ENCODE data around the gene ZNF813.

Gene ZNF813

DNA sequence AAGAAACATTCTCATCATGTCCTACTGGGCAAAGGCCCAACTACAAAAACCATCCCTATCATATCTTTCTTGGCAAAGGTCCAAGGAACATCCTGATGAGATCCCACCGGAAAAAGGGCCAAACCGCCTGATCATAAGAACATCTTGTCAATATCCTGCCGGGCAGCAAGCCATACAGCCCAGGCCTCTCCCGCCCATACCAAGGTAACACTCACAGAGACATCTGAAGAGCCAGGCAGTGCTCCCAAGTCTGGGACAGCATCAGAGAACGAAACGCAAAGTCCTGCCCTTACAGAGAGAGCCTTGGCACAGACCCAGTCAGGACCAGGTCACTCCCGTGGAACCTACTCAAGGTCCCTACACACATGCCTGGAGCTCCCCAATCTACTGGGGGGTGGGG is 51.9 kb downstream of the ZNF813 start:
- ChIA-PET CTCF (interaction anchor here (0.6 kb wide), 1 partner anchor 183 kb away, joined by 4 read pairs; no protein-coding TSS in a partner anchor), POLR2A (no interaction called here)
- H3K4me3 ChIP-seq (ENCODE audit: low read depth, low read length): no peak overlapping the region
- no peaks in the 10 kb centered on the region for H3K9me3 ChIP-seq (ENCODE audit: control insufficient read depth, insufficient read depth, low read depth, low read length)
- no peak overlapping the region for H3K27ac ChIP-seq (ENCODE audit: extremely low read depth, low read depth, low read length)
- TF ChIP-seq, protein P1, sequence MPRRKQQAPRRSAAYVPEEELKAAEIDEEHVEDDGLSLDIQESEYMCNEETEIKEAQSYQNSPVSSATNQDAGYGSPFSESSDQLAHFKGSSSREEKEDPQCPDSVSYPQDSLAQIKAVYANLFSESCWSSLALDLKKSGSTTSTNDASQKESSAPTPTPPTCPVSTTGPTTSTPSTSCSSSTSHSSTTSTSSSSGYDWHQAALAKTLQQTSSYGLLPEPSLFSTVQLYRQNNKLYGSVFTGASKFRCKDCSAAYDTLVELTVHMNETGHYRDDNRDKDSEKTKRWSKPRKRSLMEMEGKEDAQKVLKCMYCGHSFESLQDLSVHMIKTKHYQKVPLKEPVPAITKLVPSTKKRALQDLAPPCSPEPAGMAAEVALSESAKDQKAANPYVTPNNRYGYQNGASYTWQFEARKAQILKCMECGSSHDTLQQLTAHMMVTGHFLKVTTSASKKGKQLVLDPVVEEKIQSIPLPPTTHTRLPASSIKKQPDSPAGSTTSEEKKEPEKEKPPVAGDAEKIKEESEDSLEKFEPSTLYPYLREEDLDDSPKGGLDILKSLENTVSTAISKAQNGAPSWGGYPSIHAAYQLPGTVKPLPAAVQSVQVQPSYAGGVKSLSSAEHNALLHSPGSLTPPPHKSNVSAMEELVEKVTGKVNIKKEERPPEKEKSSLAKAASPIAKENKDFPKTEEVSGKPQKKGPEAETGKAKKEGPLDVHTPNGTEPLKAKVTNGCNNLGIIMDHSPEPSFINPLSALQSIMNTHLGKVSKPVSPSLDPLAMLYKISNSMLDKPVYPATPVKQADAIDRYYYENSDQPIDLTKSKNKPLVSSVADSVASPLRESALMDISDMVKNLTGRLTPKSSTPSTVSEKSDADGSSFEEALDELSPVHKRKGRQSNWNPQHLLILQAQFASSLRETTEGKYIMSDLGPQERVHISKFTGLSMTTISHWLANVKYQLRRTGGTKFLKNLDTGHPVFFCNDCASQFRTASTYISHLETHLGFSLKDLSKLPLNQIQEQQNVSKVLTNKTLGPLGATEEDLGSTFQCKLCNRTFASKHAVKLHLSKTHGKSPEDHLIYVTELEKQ (tag by site-specific recombination; IDR thresholded peaks at IDR 0.05; ENCODE audit: borderline replicate concordance): no peak
- TF ChIP-seq ZNF623 (tag by site-specific recombination; IDR thresholded peaks at IDR 0.05) (no peak), SETDB1 (IDR thresholded peaks at IDR 0.05; ENCODE audit: insufficient read length, low read length) (no peak), ZNF596 (tag by site-specific recombination; IDR thresholded peaks at IDR 0.05) (no peak), ZNF830 (tag by site-specific recombination; IDR thresholded peaks at IDR 0.05; ENCODE audit: low read depth) (no peak)
- TF ChIP-seq, protein P2, sequence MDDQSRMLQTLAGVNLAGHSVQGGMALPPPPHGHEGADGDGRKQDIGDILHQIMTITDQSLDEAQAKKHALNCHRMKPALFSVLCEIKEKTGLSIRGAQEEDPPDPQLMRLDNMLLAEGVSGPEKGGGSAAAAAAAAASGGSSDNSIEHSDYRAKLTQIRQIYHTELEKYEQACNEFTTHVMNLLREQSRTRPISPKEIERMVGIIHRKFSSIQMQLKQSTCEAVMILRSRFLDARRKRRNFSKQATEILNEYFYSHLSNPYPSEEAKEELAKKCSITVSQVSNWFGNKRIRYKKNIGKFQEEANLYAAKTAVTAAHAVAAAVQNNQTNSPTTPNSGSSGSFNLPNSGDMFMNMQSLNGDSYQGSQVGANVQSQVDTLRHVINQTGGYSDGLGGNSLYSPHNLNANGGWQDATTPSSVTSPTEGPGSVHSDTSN (CRISPR knock-in tag; IDR thresholded peaks at IDR 0.05): no peak
- H3K4me1 ChIP-seq (ENCODE audit: control insufficient read depth, insufficient read depth, low read length): no peaks in the 10 kb centered on the region
- peaks cover 8 to 14% of the 10 kb centered on the region in 2 experiments for H3K36me3 ChIP-seq (ENCODE audit: control insufficient read depth in 2 of 2, insufficient read depth in 1 of 2, low read length in 2 of 2)

DNA sequence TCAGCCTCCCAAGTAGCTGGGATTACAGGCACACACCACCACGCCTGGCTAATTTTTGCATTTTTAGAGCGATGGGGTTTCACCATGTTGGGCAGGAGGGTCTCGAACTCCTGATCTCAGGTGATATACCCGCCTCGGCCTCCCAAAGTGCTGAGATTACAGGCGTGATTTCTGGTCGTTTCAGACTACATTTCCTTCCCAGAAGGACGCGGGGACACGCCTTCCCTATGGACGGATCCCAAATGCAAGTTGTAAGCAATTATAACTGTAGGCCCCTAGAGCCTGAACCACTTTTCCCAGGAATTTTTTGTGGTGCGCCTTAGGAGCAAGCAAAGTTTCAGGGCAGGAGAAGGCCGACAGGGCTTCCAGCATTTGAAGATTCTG is 52.6 kb downstream of the ZNF813 start:
- peaks cover 8 to 14% of the 10 kb centered on the region in 2 experiments for H3K36me3 ChIP-seq (ENCODE audit: control insufficient read depth in 2 of 2, insufficient read depth in 1 of 2, low read length in 2 of 2)
- TF ChIP-seq ZNF530 (tag by site-specific recombination; IDR thresholded peaks at IDR 0.05; ENCODE audit: low read depth): no peak
- no peak for TF ChIP-seq KLF9 (tag by site-specific recombination; IDR thresholded peaks at IDR 0.05; ENCODE audit: low read depth)
- TF ChIP-seq BCL11A (tag by site-specific recombination; IDR thresholded peaks at IDR 0.05; ENCODE audit: low read depth): no peak
- TF ChIP-seq ZNF843 (tag by site-specific recombination; IDR thresholded peaks at IDR 0.05): no peak
- no peak for TF ChIP-seq ZNF394 (tag by site-specific recombination; IDR thresholded peaks at IDR 0.05; ENCODE audit: borderline replicate concordance)
- TF ChIP-seq, protein P2 (CRISPR knock-in tag; IDR thresholded peaks at IDR 0.05): no peak
- TF ChIP-seq ZBTB20 (tag by site-specific recombination; IDR thresholded peaks at IDR 0.05): no peak
- no peak for TF ChIP-seq ZNF548 (tag by site-specific recombination; IDR thresholded peaks at IDR 0.05)
- TF ChIP-seq ZNF274 (IDR thresholded peaks at IDR 0.05; ENCODE audit: low read length): no peak
- no peak for TF ChIP-seq ZNF274 (tag by site-specific recombination; IDR thresholded peaks at IDR 0.05; ENCODE audit: borderline replicate concordance)
- TF ChIP-seq ZNF76 (tag by site-specific recombination; IDR thresholded peaks at IDR 0.05; ENCODE audit: borderline replicate concordance, low read depth): no peak
- TF ChIP-seq ZNF174 (tag by site-specific recombination; IDR thresholded peaks at IDR 0.05): no peak
- no peak for TF ChIP-seq ZNF521 (tag by site-specific recombination; IDR thresholded peaks at IDR 0.05)
- TF ChIP-seq, protein P3, sequence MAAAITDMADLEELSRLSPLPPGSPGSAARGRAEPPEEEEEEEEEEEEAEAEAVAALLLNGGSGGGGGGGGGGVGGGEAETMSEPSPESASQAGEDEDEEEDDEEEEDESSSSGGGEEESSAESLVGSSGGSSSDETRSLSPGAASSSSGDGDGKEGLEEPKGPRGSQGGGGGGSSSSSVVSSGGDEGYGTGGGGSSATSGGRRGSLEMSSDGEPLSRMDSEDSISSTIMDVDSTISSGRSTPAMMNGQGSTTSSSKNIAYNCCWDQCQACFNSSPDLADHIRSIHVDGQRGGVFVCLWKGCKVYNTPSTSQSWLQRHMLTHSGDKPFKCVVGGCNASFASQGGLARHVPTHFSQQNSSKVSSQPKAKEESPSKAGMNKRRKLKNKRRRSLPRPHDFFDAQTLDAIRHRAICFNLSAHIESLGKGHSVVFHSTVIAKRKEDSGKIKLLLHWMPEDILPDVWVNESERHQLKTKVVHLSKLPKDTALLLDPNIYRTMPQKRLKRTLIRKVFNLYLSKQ (tag by site-specific recombination; IDR thresholded peaks at IDR 0.05; ENCODE audit: borderline replicate concordance): no peak
- no peak for TF ChIP-seq ZNF211 (tag by site-specific recombination; IDR thresholded peaks at IDR 0.05; ENCODE audit: low read depth)
- TF ChIP-seq ZNF670 (tag by site-specific recombination; IDR thresholded peaks at IDR 0.05; ENCODE audit: low read depth): no peak
- no peak for TF ChIP-seq SP3 (tag by site-specific recombination; IDR thresholded peaks at IDR 0.05)
- TF ChIP-seq, protein P4, sequence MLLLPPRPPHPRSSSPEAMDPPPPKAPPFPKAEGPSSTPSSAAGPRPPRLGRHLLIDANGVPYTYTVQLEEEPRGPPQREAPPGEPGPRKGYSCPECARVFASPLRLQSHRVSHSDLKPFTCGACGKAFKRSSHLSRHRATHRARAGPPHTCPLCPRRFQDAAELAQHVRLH (tag by site-specific recombination; IDR thresholded peaks at IDR 0.05): no peak
- TF ChIP-seq ZSCAN23 (tag by site-specific recombination; IDR thresholded peaks at IDR 0.05): no peak
- POLR2A ChIA-PET: interaction anchor here (0.7 to 1.7 kb wide), 11 partner anchors 10 to 595 kb away, joined by 3 to 17 read pairs (median 5); partner anchors contain the start of genes PRPF31, TFPT, ZNF331 and ZNF765
- H3K27ac ChIP-seq (ENCODE audit: extremely low read depth, low read depth, low read length): no peak overlapping the region; the same call in 1 of the 2 replicates
- H3K4me3 ChIP-seq (ENCODE audit: low read depth, low read length): peak overlapping the region; percentile 65
- H3K9me3 ChIP-seq (ENCODE audit: control insufficient read depth, insufficient read depth, low read depth, low read length): no peaks in the 10 kb centered on the region
- no peaks in the 10 kb centered on the region for H3K4me1 ChIP-seq (ENCODE audit: control insufficient read depth, insufficient read depth, low read length)
- CTCF ChIA-PET: interaction anchor here (1.2 kb wide), 1 partner anchor 8 kb away, joined by 4 read pairs; no protein-coding TSS in a partner anchor

Data from HEK293 (cell line).